NOMO-1 treated with DMSO at 0.1 percent for 48 hours (cell line): ENCODE results near the gene ARID4A.
"Not testable (repeated sequence)": the region's sequence is repeated elsewhere in the genome, so short reads cannot be mapped to it uniquely, and the experiment has no call there.

ENCODE experiments used
- DNase-seq: peaks from one replicate; lab custom pipeline; 2025; ENCODE audit not compliant: unreplicated experiment; lab: John Stamatoyannopoulos, UW

The ARID4A gene

GRCh38 chr14:58353516-58354299, 55.4 kb downstream of the ARID4A start:
- DNase-seq = peak; percentile 20

GRCh38 chr14:58354808-58355207, 56.5 kb downstream of the ARID4A start:
- peak; percentile 51 for DNase-seq

DNA sequence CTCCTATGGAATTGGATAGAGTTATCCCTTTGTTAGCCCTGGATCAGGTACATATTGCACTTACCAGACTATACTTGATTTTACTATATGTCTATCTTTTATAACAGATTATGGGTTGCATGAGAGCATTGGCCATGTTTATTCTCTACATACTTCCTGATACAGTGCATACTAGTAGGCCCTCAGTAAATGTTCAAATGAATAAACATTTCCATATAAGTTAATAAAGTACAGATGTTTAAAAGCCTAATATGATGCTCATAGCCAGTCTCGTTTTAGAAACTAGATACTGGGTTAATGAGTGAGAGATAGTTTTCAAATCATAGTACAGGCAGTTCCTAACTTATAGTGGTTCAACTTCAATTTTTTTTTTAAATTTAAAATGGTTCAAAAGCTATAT, 57.9 kb downstream of the ARID4A start:
- DNase-seq = no peak

GRCh38 chr14:58362272-58362671, 63.9 kb downstream of the ARID4A start:
- not testable (repeated sequence) for DNase-seq

DNA sequence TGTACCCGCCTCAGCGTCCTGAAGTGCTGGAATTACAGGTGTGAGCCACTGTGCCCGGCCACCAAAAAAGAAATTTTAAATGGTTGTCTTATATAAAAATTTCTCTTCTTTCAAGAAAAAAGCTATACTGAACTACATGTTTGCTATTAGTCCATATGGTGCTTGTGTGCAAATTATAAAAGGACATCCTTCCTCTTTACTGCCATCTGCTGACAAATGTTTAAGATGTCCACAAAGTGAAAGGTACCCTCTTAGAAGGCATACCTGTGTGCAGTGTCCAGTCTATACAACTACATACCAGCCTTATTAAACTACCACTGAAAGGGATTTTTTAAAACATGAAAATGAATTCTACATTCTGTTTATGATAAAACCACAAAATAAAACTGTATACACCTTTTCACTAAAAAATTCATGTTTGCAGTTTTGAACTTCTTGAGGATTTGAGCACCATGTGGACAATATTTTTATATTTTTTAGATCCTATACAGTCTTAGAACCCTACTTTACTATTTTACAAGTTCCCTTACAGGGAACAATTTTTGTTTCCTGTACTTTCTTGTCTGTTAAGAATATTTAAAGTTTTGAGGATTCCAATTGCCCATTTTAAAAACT, 64.5 kb downstream of the ARID4A start:
- DNase-seq = peak; percentile 40

DNA sequence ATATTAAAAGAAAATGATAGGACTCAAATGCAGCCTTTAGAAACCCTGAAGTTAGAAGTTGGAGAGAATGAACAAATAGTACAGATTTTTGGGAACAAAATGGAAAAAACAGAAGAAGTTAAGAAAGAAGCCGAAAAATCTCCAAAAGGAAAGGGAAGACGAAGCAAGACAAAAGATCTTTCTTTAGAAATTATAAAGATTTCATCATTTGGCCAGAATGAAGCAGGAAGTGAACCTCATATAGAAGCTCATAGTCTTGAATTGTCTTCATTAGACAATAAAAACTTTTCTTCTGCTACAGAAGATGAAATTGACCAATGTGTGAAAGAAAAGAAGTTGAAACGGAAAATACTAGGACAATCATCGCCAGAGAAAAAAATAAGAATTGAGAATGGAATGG, 66.0 kb downstream of the ARID4A start:
- no peak for DNase-seq

DNA sequence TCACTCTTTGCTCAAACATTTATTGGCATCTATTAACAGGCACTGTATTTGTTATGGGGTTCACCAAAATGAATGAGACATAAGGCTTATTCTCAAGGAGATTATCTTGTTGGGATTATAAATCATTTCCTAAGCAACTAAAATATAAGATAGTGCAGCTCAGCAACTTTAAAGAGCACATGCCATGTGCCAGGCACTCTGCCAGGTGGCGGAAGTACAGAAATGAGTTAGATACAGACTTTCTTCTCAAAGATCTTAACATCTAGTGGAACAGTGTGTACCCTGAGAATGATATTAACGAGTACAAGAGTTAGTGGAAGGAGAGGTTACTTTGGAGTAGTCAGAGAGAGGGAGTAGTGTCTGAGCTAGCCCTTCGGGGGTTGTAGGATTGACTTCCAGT, 68.9 kb downstream of the ARID4A start:
- DNase-seq = no peak

GRCh38 chr14:58368956-58369355, 70.6 kb downstream of the ARID4A start:
- DNase-seq = no peak

GRCh38 chr14:58376791-58377190, 78.4 kb downstream of the ARID4A start:
- DNase-seq = no peak

GRCh38 chr14:58390830-58391229, 92.5 kb downstream of the ARID4A start:
- DNase-seq = no peak

DNA sequence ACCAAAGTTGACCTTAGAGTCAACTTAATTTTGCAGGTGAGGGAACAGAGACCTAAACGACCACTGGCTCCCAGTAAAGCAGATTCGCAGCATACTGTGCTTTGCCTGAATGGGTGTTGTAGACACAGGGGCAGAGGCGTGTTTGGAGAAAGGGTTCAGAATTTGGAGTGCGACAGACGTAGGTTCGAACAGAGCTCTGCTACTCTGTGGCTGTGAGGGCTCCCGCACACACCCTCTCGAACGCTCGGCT, 97.1 kb downstream of the ARID4A start:
- no peak for DNase-seq

DNA sequence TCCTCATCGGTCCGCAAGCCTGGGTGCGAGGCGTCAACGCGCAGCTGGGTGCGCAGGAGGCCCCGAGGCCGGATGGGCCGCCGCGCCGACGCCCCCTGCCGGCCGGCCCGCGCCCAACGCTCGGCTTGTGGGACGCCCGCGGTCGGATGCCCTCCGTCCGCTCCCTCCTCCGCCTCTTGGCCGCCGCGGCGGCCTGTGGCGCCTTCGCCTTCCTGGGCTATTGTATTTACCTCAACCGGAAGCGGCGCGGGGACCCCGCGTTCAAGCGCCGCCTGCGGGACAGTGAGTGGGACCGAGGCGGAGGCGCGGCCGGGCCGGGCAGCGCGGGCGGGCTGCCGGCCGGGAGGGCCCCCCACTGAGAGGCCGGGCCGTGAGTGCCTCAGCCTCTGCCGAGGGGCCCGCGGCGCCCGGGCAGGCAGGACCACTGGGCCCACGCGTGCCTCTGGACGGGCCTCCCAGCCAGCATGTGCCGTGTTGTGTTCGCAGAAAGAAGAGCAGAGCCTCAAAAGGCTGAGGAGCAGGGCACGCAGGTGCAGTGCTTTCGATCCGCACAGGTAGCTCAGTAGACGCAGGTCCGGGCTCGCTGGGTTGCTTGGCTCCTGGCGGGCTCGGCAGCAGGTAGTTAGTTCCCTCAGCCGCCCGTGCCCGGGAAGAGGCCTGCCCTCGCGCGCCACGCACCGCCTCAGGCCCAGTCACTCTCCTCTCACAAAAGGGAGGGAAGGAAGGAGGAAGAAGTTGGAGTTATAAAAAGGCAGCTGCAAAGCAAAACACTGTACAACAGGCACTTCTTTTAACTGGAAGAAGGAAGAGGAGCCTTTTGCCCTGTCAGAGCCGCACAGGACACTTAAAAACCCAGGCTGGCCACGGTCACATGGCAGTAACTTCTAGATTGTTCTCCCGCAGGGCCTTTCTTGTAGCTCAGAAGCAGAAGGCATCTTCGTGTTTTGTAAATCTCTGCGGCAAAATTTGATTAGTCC, 97.7 kb downstream of the ARID4A start, which contains the start of gene TOMM20L:
Gene TOMM20L (plus strand): TSS at position 119 of the 977 bp plus-strand sequence. CDS start 28 bp downstream, at position 147.
- DNase-seq = peak; percentile 65

GRCh38 chr14:58397156-58397555, 98.8 kb downstream of the ARID4A start:
- DNase-seq = no peak

GRCh38 chr14:58398495-58398894, 100.1 kb downstream of the ARID4A start:
- DNase-seq = no peak

DNA sequence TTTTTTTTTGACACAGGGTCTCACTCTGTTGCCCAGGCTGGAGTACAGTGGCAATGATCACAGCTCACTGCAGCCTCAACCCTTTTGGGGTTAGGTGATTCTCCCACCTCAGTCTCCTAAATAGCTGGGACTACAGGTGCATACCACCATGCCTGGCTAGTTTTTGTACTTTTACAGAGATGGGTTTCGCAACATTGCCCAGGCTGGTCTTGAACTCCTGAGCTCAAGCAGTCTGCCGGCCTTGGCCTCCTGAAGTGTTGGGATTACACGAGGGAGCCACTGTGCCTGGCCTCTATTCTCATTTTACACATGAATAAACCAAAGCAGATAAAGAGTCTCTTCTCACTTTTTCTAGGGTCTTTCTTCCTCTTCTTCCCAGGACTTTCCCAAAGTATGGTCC, 100.5 kb downstream of the ARID4A start:
- DNase-seq = no peak

DNA sequence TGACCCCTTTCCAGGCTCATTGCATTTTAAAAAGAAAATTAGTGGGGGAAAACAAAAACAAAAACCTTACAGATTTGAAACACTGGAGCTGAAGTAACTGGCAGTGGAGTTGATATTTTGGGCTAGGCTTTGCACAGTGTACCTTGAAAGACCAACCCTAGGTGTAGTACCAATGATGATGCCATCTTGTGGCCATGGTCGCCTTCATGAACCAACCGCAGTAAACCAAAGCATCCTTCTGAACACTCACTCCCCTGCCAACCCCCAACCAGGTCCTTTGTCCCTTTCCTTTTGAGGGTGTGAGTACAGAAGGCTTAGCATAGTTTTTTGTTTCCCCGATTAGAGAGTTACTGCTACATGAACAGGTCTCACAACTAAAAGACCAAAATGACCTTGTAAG, 103.2 kb downstream of the ARID4A start:
- DNase-seq = no peak

GRCh38 chr14:58408681-58409215, 110.4 kb downstream of the ARID4A start:
- no peak for DNase-seq

DNA sequence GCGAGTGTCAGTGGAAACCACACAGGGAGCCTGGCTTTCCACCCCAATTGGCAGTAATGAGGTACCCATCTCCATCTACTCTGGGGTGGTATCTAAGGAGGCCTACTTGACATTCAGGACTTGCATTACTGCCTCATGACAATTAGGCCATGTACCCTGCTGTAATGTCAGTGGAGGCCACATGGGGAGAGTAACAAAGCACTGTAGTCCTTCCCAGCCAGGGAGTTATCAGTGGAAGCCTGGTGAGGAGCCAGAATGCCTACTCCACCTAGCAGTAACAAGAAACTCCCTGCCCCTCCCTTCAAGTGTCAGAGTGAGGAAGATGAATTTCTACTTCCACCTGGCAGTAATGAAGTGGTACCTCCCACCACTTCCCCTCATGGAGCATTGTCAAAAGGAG, 116.5 kb downstream of the ARID4A start:
- no peak for DNase-seq

- DNase-seq = no peak
Measured at GRCh38 chr14:58415636-58416547, 117.5 kb downstream of the ARID4A start.

DNA sequence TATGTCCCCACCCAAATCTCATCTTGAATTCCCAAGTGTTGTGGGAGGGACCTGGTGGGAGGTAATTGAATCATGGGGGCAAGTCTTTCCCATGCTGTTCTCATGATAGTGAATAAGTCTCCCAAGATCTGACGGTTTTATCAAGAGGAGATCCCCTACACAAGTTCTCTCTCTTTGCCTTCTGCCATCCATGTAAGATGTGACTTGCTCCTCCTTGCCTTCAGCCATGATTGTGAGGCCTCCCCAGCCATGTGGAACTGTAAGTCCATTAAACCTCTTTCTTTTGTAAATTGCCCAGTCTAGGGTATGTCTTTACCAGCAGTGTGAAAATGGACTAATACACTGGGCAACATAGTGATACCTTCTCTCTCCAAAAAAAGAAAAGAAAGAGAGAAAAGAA, 118.6 kb downstream of the ARID4A start:
- DNase-seq = not testable (repeated sequence)
